ENCODE results near the gene COMMD10. TPM values are rescaled to one million over a fixed set of nuclear protein-coding genes. Genes with fewer than 3 reads are reported as not detected.
A peak's percentile ranks its signal among the peaks of the same experiment; 100 is the strongest.

Gene COMMD10
- total RNA-seq, 1 donor from 2014 or later = 10.9 TPM

DNA sequence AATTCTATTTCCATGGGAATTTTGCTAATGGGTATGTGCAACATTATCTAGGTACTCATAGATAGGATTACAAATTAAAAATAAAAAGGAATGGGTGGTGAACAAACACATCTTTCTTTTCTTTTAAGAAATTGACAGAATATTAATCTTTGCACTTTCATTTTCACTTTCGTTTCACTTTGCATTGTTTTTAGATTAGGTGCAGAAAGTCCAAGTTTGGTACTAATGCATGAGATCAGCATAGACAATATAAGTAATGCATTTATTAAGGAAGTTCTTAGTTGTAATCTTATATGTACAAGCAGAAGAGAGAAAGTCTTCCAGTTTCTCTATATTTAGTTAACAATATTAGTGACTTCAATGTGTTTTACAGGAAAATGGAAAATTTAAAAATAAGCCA is 196.5 kb downstream of the COMMD10 start:
- DNase-seq (ENCODE audit: low spot score) (no peak), ATAC-seq (no peak)

DNA sequence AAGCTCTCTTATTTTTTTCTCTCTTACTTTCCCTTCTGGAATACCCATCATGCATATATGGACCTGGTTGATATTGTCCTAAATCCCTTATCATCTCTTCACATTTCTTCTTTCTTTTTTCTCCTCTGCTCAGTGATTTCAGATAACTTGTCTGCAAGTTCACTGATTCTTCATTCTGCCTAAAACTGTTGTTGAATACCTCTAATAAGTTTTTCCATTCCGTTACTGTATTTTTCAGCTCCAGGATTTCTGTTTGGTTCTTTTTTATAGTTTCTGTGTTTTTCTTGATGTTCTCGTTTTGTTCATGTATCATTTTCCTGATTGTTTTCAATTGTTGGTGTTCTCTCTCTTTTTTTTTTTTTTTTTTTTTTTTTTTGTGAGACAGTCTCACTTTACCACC is 203.7 kb downstream of the COMMD10 start:
- ATAC-seq (no peak), DNase-seq (ENCODE audit: low spot score) (no peak)

DNA sequence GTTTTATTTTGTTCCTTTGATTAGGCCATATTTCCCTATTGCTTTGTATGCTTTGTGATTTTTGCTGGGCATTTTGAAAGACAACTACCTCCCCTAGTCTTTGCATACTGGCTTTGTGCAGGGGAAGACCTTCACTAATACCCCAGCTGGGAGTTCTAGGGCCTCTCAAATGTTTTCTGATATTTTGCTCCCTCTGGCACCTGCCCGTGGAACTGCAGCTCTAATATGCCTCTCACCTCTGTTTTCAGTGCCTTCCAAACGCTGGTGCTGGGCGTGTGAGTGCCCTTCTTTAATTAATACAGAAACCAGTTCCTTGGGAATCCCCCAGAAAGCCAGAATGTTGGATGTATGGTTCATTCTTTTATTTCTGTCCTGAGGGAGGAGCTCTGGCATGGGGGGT is 204.5 kb downstream of the COMMD10 start:
- DNase-seq (ENCODE audit: low spot score) (no peak), ATAC-seq (peak; percentile 80)

DNA sequence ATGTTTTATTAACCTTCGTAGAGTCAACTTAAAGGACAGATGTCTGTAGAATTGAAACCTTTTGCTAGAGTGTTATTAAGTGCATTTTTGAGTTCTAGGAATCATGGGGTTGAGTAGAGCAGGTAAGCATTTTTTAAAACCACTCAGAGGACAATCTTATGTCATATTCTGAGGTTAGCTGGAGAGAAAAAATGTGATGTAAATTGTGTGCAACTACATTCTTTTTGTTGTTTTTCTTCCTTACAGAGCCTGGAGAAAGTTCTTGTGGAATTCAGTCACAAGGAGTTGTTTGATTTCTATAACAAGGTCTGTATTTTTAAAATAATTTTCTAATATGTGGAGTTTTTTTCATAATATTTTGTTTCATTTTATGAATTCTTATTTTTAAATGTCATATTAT is 206.4 kb downstream of the COMMD10 start:
- no peak for ATAC-seq
- DNase-seq (ENCODE audit: low spot score) = no peak

DNA sequence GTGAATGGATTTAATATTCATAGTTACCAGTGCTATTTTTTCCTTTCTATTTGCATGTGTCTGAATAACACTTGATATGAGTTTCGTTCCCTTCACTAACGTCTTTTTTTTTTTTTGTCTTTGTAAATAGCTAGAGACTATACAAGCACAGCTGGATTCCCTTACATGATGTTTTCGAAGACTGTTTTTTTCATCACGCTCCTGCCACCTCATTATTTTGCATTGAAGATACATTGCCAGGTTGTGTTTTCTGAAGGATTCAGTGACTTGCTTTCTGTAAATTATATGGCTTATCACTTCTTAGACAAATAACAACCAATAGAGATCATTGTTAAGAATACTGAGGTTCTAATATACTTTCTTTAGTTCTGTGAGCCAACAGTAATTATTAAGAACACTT is 207.5 kb downstream of the COMMD10 start:
- ATAC-seq (no peak), DNase-seq (ENCODE audit: low spot score) (no peak)

DNA sequence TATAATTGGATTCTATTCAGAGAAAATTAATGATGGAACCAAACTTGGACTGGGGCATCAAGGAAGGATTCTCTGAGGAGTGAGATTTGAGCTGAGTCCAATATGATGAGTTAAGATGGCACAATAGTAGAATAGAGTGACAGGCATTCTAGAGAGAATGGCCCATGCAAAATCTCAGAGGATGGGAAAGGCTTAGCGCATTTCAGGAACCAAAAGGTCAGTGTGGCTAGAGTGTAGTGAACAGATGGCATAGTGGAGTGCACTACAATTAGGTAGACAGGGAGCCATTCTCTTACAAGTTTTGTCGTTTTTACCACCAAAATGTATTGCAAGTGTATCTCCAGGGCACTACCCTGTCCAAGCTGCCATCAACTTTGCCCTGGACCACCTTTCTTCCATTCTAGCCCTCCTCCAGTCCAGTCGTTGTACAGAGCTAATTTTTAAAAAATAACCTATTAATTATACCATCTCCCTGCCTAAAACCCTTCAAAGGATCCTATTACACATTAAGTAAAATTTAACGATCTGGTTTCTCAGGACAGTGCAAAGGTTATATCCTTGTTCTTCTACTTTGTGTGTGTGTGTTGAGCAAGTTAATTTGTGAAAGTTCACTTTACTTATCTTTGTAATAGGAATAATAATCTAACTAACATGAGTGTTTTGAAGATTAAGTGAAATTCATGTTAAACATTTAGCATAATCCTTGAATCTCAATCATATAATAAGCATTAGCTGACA is 211.7 kb downstream of the COMMD10 start:
- peak; percentile 84 for ATAC-seq
- DNase-seq (ENCODE audit: low spot score) = no peak

DNA sequence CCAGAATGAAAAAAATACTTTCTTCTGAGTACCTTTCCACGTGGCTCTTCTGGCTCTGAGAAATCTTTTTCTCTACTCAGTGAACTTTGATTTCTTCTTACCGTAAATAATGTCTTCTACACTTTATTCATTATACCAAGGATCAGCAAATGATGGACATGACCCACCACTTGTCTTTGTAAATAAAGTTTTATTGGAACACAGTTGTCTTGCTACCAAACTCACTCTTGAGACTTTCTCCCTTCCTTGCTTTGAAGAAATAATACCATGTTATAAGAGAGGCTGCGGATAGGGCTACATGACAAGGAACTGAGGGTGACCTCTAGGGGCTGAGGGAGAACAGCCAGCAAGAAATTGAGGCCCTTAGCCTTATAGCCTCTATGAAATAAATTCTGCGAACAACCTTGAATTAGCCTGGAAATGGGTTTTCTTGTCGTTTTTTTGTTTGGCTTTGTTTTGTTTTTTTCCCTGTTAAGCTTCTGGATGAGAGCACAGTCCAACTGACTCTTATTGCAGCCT is 212.5 kb downstream of the COMMD10 start:
- DNase-seq (ENCODE audit: low spot score) (no peak), ATAC-seq (no peak)

DNA sequence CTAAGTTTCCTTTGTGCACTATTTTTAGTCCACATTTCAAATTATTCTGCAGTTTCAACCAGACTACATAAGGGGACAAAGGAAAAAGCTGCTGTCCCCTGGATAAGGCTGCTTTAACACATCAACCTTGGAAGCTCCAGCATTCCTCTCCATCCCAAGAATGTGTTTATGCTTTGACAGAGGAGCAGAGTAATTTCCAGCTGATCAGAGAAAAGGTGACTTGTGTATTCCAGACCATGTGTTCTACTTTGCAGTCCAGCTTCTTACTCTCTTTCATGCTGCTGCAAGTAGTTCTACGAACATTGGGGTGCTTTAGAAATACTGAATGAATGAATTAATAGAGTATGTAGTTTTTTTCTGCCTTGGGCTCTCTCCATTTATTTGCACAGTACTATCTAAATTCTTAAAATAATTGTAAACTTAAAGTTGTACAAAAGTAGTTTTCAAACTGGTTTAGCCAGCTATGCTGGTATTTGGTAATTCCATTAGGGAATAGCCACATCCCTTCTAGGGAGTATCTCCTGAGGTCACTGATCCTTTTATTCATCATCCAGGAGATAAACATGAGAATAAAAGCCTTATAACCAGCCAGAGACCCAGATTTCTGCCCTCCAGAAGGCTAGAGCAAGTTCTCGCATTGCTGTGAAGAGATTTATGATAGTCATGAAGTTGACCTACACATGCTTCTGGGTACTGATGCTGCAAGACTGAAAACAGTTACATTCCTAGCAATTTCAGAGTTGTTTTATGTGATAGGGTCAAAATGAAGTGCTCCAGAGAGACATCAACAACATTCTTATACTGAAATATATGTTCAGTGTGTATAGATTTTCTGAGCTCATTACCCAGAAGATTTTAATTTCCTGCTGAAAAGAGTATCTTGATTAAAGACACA is 215.2 kb downstream of the COMMD10 start:
- no peak for ATAC-seq
- no peak for DNase-seq (ENCODE audit: low spot score)

DNA sequence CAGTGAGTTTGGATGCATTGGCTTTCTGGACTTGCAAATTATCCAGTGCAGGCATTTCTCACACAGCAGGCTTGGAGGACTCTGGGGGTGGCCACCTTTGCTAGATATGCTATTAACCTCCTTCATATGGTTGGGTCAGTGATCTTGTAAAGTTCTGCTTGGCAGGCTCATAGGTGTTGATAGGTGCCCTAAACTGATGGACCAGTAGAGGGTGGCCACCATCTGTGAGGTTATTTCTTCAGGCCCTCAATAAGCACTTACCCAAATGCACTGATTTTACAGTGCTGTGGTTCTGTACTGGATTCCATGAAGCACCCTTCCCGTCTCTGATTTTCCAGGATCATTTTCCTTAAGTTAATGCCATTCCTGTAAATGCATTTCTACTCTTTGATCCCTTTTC is 216.3 kb downstream of the COMMD10 start:
- no peak for DNase-seq (ENCODE audit: low spot score)
- no peak for ATAC-seq

DNA sequence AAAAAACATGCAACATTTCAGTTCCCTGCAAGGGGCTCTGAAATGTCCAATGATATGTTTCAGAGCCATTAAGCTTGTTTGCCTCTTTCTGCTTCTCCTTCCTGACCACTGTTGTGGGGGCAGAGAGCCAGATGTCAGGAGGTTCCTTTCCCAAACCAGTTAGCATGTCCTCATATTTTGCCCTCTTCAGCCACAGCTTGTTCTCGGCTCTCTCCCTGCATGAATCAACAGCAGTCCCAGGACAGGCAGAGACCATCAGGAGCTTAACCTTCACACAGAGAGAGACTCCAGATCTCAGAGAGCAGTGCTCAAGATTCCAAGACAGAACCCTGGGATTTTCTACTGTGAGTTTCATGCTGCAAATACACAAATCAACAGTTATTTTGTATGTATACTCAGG is 218.5 kb downstream of the COMMD10 start:
- DNase-seq (ENCODE audit: low spot score) (peak; percentile 58), ATAC-seq (peak; percentile 72)

DNA sequence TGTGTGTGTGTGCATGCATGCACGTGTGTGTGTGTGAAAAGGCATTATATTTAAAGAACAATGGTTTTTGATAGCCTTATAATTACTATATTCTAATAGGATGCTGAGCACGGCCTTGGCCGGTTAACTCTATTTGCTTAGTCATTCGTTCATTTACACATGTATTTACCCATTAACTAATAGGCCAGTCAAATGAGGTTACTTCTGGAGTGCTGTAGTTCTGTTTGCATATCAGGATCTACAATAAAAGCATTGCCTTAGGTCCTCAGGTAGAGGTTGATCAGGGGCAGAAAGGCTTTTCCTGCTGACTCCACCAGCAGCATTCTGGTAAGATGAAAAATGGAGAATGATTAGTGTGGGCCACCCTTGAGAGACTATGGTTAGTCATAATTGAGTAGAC is 219.0 kb downstream of the COMMD10 start:
- peak; percentile 78 for ATAC-seq
- DNase-seq (ENCODE audit: low spot score) = no peak

DNA sequence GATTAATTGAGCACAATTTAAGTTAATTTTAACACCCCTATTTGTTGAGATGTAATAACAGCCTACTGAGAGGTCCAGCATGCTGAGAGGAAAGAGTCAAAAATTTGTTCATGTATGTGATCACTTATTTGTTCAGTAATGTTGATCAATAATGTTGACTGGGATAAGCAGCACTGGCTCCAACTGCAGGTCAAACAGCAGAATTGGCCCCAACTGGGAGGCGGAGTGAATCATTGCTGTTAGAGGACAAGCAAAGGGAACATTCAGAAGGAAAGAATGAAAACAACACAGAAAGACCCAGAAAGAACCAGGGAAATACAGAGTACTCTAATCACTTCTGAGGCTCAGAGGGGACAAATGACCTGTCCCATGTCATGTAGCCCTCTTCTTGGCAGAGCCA is 221.1 kb downstream of the COMMD10 start:
- ATAC-seq = peak; percentile 78
- peak; percentile 62 for DNase-seq (ENCODE audit: low spot score)

DNA sequence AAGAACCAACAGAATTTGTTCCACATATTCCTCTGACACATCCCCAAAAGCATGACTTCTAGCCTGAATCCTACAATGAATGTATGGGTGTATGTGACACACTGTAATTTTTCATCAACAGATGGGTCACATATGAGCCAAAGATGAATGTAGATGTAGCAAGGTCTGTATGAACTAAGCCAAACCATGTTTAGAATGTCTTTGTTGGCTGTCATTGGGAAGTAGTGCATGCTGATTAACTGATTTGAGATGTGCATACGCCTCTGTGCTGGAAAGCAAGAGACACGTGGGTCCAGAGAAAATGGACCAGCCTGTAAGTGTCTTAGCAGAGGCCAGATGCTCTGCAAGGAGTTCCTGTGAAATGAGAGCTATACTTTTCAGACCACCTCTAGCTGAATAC is 222.0 kb downstream of the COMMD10 start:
- ATAC-seq = no peak
- no peak for DNase-seq (ENCODE audit: low spot score)

DNA sequence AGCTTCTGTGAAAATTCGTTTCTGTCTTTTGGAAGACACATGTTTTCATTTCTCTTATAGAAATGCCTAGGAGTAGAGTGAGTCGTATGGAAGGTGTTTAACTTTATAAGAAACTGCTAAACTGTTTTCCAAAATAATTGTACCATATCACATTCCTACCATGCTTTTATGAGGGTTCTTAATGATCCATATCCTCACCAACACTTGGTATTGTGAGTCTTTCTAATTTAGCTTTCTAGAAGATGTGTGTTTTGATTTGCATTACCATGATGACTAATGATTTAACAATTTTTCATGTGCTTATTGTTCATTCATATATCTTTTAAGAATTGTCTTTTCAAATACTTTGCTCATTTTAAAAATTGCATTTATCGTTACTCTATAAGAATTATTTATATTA is 223.6 kb downstream of the COMMD10 start:
- no peak for ATAC-seq

DNA sequence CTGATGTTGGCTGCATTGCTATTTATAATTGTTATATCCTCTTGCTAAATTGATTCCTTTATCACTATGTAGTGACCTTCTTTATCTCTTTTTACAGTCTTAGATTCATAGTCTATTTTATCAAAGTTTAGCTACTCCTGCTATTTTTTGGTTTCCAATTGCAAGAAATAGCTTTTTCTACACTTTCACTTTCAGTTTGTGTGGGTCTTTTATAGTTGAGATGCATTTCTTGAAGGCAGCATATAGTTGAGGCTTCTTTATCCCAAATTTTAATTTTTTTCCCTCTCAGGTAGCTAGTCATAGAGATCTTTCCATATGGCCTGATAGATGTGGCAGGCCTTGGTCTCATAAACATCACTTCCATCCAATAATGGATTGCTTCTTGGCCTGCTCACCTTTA is 228.5 kb downstream of the COMMD10 start:
- ATAC-seq = peak; percentile 36
- DNase-seq (ENCODE audit: low spot score) = no peak

More for the DNA sequence above, 223.6 kb downstream of the COMMD10 start:
- no peak for DNase-seq (ENCODE audit: low spot score)

DNA sequence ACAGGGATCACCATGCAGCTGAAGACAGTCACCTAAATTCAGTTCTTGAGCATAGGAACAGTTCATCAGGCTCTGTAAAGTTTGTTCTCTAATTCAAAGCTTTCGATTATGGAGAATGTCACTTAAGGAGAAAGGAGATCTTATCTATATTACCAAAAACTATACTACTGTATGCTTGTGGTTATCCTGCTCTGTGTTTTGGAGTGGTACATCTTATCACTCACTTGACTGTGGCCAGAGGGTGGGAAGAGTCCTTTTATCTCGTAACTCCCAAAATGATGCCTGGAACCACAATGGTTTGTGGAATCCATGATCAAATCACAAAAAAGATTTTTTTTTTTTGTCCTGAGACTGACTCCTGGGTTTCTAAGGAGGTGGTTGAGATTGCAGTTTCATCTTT is 230.7 kb downstream of the COMMD10 start:
- DNase-seq (ENCODE audit: low spot score) (no peak), ATAC-seq (no peak)

DNA sequence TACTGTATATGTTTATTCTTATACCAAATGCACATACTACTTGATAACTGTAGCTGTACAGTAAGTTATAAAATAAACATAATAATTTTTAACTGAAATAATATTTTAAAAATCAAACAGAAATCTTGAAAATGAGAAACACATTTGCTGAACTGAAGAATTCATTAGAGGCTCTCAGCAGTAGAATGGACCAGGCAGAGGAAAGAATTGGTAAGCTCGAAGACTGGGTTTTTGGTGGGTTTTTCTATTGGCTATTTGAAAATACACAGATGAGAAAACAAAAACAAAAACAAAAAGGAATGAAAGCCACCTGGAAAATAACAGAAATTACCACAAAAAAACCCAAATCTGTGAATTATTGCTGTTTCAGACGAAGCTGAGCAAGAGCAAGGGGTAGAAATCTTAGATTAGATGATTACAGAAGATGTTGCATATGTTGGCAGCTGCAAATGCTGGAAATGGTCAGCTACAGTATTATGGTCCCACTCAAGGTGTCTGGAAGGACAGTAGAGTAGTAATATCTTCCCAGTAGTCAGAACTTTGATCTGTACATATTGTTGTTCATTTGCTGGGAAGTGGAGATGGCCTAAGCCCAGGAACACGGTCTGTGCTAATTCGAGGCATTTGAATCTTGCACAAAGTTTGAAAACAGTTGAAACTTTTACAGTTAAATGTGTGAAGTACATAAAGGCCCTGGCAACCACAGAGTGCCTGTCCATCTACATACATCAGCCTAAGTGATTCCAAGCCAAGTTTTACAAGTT is 233.4 kb downstream of the COMMD10 start:
- DNase-seq (ENCODE audit: low spot score) = no peak
- peak; percentile 72 for ATAC-seq

DNA sequence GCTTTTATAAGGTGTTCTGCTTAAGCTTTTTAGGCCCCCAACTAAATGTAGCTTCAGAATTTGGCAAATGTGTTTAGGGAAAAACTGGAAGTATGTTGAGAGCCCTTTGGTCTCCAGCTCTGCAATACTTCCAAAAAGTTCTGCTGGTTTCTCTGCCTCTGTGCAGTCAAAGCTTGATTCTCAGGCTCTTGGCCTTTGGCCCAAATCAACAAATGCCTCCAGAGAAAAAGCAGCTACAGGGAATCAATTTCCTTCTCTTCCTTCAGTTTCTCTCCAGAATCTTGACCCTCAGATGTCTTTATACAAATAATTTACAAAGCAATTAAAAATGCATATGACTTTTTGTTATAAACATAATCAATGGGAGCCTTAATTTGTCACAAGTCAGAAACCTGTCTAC is 235.7 kb downstream of the COMMD10 start:
- DNase-seq (ENCODE audit: low spot score) (peak; percentile 60), ATAC-seq (peak; percentile 90)

DNA sequence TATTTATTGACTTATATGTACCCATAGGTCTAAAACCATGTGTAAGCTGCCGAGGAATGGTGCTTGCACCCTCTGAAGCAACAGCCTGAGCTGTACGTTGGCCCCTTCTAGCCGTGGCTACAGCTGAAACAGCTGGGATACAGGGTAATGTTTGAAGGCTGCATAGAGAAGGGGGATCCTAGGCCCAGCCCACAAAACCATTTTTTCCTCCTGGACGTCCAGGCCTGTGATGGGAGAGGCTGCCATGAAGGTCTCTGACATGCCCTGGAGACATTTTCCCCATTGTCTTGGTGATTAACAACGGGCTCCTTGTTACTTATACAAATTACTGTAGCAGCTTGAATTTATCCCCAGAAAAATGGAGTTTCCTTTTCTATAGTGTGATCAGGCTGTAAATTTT is 244.7 kb downstream of the COMMD10 start:
- DNase-seq (ENCODE audit: low spot score) (no peak), ATAC-seq (no peak)

DNA sequence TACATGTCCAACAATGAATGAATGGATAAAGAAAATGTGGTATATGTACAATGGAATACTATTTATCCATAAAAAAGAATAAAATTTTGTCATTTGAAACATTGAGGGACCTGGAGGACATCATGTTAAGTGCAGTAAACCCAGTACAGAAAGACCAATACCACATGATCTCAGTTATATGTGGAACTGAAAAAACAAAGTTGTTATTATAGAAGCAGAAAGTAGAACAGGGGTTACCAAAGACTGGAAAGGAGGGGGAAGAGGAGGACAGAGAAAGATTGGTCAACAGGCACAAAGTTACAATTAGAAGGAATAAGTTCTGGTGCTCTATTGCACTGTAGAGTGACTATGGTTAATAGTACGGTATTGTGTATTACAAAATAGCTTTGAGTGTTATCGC is 256.0 kb downstream of the COMMD10 start:
- DNase-seq (ENCODE audit: low spot score) = no peak
- no peak for ATAC-seq

All from left lobe of liver (tissue), 2 donors.